Kidney glomerular epithelial cell (primary cell): ENCODE measurements around the gene SCAF4.
"Not testable (repeated sequence)": the region's sequence is repeated elsewhere in the genome, so short reads cannot be mapped to it uniquely, and the experiment has no call there.

Experiments
- DNase-seq: peaks from one replicate; lab custom pipeline; 2025; lab: John Stamatoyannopoulos, UW

SCAF4 gene

GRCh38 chr21:31737586-31738397 lies 5.9 kb upstream of the SCAF4 start:
- not testable (repeated sequence) for DNase-seq

- no peak for DNase-seq
Measured at GRCh38 chr21:31735511-31735992, 3.6 kb upstream of the SCAF4 start.

DNA sequence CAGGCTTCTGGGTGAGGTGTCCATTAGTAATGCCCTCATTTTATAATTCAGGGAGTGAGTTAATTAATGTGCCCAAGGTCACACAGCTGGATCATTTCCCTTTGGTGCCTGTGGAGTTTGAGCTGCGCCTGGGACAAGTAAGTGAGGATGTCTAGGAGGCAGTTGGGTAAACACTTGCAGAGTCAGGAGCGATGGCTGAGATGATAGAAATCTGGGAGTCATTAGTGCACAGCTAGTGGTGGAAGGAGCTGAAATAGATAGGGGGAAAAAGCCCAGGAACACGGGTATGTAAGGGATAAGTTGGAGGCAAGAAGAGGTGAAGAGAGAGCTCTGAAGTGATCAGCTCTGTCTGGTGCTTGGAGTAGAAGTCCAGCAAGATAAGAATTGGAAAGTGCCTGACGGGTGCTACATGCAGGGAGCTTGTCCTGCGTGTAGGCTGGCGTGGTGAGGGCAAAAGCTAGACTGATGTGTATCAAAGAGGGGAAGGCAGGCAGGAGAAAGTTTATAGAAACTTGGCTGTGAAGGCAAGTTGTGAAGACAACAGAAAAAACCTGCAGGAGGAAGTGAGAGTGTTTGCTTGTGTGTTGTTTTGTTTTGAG lies 1.7 kb upstream of the SCAF4 start:
- no peak for DNase-seq

DNA sequence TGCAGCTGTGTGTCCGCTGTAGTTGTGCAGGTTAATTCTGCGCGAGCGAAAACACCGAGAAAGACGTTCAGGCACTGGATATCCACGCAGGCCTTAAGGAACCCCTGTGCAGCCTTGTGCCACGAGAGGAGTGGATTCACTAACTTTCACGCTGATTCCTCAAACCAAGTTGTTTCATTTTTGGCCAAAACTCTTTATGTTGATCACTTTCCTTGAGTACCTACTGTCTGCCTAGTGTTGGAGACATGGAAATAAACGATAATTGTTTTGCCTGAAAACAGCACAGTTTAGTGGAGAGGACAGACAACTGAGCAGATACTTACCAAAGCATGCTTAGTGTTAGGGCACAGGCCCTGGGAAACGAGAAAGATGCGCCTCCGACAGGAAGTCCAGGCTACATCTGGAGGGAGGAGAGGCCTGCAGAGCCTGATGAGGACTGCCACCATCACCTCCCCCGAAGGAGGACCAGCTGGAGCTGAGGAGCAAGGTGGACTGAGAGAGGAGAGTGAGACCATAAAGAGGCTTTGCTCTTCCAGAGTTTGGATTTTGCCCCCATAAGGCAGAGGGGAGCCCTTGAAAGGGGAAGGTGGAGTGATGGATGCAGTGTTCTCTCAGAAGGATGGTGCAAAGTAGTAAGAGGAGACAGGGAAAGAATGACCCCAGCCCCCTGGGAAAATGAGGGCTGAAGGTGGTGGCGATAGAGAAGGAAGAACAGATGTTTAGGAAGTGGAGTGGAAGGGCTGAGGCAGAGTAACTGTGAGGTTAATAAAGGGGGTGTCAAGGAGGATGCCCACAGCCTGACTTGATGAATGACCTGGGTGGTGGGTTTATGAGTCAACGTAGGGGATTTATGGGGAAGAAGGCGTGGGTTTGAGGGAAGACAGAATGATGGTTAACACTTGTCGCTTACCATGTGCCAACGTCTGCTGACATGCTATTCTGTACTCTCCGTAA lies 956 bp upstream of the SCAF4 start:
- DNase-seq: no peak

- DNase-seq: no peak
Measured at GRCh38 chr21:31731056-31731856, 662 bp downstream of the SCAF4 start.

DNA sequence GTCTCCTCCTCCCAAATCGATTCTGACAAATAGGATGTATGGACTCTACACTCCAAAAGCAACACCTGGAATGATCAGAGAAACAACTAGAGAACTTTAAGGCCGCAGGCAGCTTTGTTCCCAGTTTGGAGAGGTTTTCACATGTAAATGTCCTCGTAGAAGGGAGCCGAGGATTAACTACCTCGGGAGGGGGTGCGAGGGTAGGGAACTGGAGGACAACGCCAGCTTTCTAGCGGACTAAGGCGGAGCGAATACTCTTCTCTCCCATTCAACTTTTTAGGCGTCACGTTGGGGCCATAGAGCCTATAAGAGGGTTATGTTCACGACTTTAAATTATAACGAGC lies 1.2 kb downstream of the SCAF4 start:
- peak; percentile 11 for DNase-seq

DNA sequence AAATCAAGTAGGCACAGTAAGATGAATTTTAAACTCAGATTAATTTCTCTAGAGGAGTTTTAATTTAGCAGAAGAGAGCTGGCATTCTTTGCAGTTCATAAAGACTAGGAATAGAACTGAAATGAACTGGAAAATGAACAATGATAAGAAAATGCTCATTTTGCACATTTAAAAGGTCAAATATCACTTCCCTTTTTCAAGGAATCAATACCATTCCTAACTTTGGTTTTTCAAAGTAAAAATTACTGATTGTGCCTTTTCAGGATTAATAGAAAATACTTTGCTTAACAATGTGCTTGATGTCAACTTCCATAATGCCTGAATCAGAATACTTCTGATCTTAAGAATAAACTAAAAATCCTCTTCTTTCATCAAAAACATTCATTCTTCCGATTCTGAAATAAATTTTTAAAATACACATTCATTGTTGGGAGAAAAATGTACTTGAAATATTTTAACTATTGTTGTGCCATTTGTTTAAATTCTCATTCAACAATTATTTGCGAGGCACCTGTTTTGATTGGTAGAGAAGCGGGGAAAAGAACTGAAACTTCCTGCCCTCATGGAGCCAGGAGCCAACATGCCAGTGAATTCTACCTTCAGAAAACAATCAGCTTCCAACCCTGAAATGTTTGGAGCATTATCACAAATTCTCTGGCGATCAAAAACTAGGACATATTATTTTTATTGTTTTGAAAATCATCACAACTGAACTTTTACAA lies 2.1 kb downstream of the SCAF4 start:
- no peak for DNase-seq

- DNase-seq: no peak
Measured at GRCh38 chr21:31728952-31729351, 3.0 kb downstream of the SCAF4 start.

DNA sequence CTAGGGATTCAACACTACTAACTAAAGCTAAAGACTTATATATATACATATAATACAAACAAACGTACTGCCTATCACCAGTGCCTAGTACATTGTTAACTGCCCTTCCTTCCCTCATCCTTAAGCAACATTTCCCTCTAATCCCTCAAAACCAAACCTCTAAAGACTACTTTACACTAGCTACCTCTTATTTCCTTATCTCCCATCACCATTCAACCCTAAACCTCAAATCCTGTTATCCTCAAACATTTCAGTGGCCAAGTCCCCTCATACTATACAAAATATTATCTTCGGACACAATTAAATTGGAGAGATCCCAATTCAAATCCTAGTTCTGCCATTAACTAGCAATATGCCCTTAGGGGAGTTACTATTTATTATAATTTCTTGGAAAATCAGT lies 3.7 kb downstream of the SCAF4 start:
- DNase-seq: no peak

- no peak for DNase-seq
Measured at GRCh38 chr21:31727181-31727580, 4.7 kb downstream of the SCAF4 start.

DNA sequence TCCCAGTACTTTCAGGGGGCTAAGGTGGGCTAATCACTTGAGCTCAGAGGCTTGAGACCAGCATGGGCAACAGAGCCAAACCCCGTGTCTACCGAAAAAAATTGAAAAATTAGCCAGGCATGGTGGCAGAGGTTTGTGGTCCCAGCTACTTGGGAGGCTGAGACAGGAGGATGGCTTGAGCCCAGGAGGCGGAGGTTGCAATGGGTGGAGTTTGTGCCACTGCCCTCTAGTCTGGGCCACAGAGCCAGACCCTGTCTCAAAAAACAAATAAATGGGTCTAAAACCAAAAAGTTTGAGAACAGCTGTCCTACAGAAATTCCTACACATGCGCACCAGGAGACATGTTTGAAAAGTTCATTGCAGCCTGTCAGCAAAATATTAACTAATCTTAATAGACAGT lies 5.5 kb downstream of the SCAF4 start:
- DNase-seq: no peak

GRCh38 chr21:31725202-31725839 lies 6.6 kb downstream of the SCAF4 start:
- DNase-seq: no peak

DNA sequence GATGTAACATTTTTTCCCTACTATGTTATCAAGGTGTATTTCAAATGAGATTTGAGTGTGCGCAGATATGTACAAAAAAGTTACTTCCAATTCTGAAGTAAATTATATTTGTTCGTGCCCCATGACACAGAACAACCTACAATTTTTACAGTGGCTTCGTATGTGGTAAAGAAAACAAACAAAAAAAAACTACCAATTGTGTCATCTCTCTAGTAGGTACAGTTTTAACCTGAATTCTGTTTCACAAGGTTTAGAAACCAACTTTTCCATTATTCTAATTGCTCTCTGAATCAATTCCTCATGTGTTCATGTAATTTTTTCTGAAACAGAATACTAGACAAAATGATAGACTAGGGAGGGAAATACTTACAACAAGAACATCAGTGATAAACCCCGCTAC lies 7.4 kb downstream of the SCAF4 start:
- DNase-seq: no peak

- no peak for DNase-seq
Measured at GRCh38 chr21:31721381-31721780, 10.5 kb downstream of the SCAF4 start.

- no peak for DNase-seq
Measured at GRCh38 chr21:31720739-31721138, 11.2 kb downstream of the SCAF4 start.

DNA sequence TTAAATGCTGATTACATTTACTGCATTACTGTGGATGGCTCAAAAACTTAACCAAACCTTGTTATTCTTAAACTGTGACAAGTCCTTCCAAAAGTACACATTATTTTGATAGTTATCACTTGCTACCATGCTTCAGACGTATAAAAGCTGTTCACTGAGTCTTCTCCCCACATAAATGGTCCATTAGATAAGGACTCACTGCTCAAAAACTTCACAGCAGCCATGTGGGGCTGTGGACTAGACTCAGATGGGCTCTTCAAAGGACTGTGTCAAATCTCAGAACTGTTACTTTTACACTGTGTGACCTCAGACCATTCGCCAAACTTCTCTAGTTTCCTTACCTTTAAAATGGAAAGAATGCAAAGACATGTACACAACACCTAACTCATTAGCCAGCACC lies 11.6 kb downstream of the SCAF4 start:
- DNase-seq: no peak

DNA sequence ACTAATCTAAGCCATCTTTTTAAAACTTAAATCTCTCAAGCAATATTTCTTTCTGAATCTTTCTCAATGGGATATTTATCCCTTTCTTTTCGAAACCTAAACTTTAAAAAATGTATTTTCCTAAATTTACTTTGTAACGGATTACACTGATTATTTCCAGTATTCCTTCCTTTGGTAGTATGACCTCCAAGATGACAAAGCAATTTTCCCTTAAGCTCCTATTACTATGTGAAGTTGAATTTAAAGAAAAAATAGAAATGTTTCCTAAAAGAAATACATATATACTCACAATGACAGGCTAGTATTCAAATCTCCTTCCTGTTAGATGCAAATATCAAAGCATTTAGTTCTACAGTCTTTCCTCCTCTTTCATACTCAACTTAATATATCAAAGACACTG lies 15.8 kb downstream of the SCAF4 start:
- DNase-seq: no peak

GRCh38 chr21:31714741-31715365 lies 17.1 kb downstream of the SCAF4 start:
- no peak for DNase-seq

GRCh38 chr21:31713973-31714740 lies 17.8 kb downstream of the SCAF4 start:
- no peak for DNase-seq
